Stomach (tissue), 4 donors: Measurements from ENCODE around the gene MRPS12.

Source experiments
- EP300 ChIP-seq: sonication (generic); formaldehyde crosslinking; IDR thresholded peaks from one replicate; pipeline ENCODE4 v1.6.1; 2017; ENCODE audit warnings: antibody characterized with exemption
- POLR2A ChIP-seq, 4 donors: fragments of 450-650 bp; IDR thresholded peaks; one replicate each; pipeline ENCODE4 v1.6.1; 2016; ENCODE audit warnings: antibody characterized with exemption in 4 of 4, control low read depth in 2 of 4, mild to moderate bottlenecking in 1 of 4, moderate library complexity in 1 of 4

DNA sequence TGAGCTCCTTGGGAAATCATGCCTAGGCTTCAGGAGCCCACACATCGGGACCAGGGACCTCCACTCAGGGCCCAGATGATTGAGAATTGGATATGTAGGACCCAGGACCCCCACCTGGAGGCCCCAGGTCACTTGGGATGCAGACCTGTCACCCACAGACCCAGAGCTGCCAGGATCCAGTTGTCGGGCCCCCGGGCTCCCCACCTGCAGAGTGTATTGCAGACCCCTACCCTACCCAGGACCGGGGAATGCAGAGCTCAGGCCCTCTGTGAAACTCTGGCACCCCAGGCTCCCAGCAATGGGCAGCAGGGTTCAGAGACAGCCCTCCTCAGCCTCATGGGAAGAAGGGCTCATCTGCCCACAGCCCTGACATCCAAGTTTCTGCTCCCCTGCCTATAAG lies 25.1 kb upstream of the MRPS12 start:
- TF ChIP-seq EP300 (no peak), POLR2A (IDR thresholded peaks at IDR 0.05) (no peak)
